DOHH2 (cell line): ENCODE data around the gene OR2A12.

Experiments used
- EZH2phosphoT487 ChIP-seq: fragments of 200-600 bp; sonication (generic); IDR thresholded peaks from 2 replicates; pipeline ENCODE4 v1.6.1; 2017; ENCODE audit warnings: borderline replicate concordance, mild to moderate bottlenecking, antibody characterized with exemption, low read length, moderate library complexity, mixed read lengths
- TF ChIP-seq, protein P1 (sequence below): fragments of 200-600 bp; sonication (generic); IDR thresholded peaks from one replicate; pipeline ENCODE4 v1.5.1; 2014; ENCODE audit warnings: antibody characterized with exemption, mild to moderate bottlenecking, low read depth, low read length; ENCODE audit not compliant: poor library complexity, severe bottlenecking

DNA sequence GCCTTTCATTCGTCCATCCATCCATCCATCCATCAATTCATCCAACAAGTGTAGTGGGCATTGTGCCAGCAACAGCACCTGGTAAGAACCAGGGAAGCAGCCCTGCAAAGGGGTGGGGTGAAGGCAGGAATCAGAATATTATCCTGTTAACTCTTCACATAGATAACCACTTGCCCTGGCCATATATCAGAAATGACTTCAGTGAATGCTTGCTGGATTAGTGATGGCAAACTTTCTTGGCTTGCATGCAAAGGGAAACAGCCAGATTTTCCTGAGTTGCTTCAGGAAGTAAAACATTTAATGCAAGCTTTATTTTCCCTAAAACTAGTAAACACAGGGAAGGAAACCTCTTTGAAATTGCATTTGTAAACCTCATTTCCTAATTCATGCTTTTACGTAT is 36.6 kb upstream of the OR2A12 start:
- TF ChIP-seq, protein P1, sequence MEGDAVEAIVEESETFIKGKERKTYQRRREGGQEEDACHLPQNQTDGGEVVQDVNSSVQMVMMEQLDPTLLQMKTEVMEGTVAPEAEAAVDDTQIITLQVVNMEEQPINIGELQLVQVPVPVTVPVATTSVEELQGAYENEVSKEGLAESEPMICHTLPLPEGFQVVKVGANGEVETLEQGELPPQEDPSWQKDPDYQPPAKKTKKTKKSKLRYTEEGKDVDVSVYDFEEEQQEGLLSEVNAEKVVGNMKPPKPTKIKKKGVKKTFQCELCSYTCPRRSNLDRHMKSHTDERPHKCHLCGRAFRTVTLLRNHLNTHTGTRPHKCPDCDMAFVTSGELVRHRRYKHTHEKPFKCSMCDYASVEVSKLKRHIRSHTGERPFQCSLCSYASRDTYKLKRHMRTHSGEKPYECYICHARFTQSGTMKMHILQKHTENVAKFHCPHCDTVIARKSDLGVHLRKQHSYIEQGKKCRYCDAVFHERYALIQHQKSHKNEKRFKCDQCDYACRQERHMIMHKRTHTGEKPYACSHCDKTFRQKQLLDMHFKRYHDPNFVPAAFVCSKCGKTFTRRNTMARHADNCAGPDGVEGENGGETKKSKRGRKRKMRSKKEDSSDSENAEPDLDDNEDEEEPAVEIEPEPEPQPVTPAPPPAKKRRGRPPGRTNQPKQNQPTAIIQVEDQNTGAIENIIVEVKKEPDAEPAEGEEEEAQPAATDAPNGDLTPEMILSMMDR: no peak
- no peak for TF ChIP-seq EZH2phosphoT487
